NCI-H460 (cell line): ENCODE results near the gene TRIM46. TPM values are rescaled to one million over a fixed set of nuclear protein-coding genes. Genes with fewer than 3 reads are reported as not detected.
"Not testable (repeated sequence)": the region's sequence is repeated elsewhere in the genome, so short reads cannot be mapped to it uniquely, and the experiment has no call there.

Source experiments
- DNase-seq: peaks from one replicate; pipeline ENCODE4 v3.0.0-alpha.2; 2016; ENCODE audit warnings: low read depth; ENCODE audit errors: extremely low read depth
- total RNA-seq: library from RNA; depleted of rRNA; stranded (reverse); fragments of >200 nt; shearing (Covaris generic); gene quantifications from 2 replicates; pipeline ENCODE4 v1.2.3, GENCODE V29; 2014

Gene TRIM46
- total RNA-seq, 1 experiment from 2014 or later: 0.27 TPM

DNA sequence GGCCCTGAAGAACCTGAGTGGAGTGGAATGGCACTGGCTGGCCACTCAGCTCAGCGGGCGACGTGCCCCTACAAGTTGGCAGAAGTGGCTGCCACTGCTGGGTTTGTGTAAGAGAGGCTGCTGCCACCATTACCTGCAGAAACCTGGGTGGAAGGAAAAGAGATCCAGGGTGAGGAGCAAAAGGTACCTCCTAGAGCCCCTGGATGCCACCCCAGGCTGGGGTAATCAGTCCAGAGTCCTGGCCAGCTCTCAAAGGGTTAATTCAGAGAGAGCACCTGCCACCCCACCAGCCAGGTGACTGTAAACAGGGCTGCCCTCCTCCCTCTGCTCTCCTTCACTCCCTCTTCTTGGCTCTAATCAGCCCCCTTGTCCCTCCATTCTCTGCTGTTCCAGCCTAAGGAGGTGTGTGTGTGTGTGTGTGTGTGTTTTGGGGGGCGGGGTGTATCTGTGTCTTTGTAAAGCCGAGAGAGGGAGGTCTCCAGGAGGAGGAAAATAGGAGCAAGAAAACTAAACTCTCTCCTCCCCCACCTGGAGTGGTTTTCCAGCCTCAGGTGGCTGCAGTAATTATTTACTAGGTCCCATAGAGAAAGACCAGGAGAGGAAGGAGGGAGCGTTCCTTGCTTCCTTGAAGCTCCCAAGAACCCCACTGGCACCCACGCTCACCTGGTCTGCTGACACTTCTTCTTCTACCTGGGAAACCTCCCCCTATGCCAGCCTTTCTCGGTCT, 12.6 kb downstream of the TRIM46 start:
- DNase-seq: no peak

DNA sequence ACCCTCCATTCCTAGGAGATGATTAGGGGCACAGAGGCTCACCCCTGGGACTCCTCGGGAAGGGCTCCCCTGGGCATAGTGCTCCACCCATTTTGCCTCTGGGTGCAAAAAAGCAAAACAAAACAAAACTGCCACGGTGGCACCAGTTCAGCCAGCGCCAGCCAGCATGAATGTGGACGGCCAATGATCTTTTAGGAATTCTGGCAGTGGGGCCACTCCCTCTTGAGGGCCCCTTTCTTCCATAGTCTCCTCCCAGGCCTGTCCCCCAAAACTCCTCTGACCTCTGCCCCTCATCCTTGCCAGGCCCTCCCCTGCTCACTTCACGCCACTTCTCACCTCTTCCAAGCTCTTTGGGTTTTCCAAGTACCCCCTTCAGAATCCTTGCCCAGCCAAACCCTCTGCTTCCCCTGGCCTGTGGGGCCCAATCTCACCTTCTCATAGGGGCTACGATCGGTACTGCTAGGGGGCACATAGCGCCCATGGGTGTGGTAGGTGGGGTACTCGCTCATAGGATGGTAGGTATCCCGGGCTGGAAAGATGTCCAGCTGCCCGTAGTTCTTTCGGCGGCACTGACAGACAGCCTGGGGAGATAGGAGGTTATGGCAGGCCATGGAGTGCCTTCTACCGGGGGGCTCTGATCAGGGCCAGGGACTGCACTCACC, 13.3 kb downstream of the TRIM46 start:
- no peak for DNase-seq

GRCh38 chr1:155187456-155187891, 13.8 kb downstream of the TRIM46 start:
- DNase-seq: no peak

GRCh38 chr1:155188268-155188667, 14.6 kb downstream of the TRIM46 start:
- no peak for DNase-seq

DNA sequence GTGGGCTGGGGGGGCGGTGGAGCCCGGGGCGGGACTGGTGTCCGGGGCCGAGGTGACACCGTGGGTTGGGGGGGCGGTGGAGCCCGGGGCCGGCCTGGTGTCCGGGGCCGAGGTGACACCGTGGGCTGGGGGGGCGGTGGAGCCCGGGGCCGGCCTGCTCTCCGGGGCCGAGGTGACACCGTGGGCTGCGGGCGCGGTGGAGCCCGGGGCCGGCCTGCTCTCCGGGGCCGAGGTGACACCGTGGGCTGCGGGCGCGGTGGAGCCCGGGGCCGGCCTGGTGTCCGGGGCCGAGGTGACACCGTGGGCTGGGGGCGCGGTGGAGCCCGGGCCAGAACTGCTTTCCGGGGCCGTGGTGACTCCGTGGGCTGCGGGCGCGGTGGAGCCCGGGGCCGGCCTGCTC, 16.3 kb downstream of the TRIM46 start:
- DNase-seq: not testable (repeated sequence)

DNA sequence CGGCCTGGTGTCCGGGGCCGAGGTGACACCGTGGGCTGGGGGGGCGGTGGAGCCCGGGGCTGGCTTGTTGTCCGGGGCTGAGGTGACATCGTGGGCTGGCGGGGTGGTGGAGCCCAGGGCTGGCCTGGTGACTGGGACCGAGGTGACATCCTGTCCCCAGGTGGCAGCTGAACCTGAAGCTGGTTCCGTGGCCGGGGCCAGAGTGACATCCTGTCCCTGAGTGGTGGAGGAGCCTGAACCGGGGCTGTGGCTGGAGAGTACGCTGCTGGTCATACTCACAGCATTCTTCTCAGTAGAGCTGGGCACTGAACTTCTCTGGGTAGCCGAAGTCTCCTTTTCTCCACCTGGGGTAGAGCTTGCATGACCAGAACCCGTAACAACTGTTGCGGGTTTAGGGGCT, 18.3 kb downstream of the TRIM46 start:
- no peak for DNase-seq

DNA sequence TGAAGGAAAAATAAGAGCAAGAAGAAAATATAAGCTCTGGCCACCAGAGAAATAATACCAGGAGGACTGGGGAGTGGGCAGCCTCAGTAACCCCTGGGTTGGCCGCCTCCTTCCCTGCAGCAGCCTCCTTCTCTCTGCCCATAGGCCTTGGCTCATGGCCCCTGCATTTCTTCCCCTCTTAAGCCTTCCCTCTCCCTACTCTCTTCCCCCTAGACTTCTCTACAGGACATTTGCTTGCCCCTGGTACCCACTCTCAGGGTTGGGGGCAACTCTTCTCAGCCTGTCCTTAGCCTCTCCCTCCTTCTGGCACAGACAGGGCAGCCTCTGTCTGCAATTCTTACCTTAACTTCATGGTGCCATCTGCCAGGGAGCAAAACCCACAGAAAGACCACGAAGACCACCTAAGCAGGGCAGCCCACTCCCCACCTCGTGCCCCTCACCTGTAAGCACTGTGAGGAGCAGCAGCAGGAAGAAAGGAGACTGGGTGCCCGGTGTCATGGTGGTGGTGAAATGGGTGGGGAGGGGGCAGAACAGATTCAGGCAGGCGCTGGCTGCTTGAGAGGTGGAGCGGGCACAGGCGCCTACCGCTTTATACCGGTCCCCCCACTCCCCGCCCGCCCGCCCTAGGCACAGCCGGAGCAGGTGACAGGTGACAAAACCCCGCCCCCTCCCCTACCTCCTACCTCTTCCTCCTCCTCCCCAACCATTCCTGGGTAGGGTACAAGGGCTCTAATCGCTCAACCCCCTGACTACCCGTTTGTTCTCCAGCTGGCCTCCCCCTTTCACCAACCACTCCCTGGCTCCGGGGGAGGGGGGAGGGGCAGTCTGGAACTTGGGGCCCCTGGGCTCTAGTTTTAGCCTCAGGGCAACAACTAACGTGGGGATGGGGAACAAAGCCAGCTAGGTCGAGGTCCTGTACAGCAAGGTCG, 19.0 kb downstream of the TRIM46 start:
- DNase-seq: no peak

- DNase-seq: peak; percentile 91
Measured at GRCh38 chr1:155193275-155193990, 19.8 kb downstream of the TRIM46 start.

DNA sequence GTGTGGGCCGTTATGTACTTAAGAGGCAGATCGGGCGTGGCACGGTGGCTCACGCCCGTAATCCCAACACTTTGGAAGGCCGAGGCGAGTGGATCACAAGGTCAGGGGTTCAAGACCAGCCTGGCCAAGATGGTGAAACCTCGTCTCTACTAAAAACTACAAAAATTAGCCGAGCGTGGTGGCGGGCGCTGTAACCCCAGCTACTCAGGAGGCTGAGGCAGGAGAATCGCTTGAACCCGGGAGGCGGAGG, 20.3 kb downstream of the TRIM46 start:
- DNase-seq: not testable (repeated sequence)

DNA sequence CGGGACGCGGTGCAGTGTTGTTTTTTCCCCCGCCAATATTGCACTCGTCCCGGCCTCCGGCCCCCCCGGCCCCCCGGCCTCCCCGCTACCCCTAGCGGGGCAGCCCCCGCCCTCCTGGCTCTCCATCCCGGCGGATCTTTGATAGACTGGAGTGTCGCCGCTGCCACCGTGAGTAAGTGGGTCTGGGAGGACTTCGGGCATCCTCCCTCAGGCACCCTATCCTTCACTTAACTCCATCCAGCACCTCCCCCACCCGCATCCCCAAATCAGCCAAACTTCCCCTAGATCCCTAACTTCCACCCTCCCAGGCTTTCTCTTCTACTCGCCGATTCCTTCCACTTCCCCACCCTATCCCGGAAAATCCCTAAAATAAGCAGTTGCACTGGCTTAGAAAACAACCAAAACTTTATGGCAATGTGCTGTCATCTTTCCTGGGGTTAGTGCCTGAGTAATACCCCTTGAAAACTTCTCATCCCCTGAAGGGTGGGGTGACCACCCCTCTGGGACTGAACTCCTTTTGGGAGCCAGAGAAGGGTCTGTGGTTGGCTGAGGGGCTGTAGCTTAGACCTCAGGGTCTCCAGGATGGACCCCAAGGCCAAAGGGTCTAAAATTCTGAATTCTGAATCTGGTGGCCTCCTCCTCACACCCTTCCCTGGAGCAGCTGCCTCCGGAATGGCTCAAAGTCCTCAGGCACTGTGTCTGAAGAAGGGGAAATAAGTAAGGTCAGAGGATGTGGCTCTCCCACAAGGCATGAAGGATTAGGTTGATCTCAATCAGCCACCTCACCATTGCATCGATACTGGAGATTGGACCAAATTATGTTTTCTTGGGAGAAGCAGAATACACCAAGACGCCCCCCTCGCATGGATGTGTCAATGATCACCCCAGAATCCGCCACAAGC, 21.8 kb downstream of the TRIM46 start:
- no peak for DNase-seq

GRCh38 chr1:155196103-155196892, 22.6 kb downstream of the TRIM46 start:
- no peak for DNase-seq

- DNase-seq: no peak
Measured at GRCh38 chr1:155196893-155197638, 23.4 kb downstream of the TRIM46 start.

DNA sequence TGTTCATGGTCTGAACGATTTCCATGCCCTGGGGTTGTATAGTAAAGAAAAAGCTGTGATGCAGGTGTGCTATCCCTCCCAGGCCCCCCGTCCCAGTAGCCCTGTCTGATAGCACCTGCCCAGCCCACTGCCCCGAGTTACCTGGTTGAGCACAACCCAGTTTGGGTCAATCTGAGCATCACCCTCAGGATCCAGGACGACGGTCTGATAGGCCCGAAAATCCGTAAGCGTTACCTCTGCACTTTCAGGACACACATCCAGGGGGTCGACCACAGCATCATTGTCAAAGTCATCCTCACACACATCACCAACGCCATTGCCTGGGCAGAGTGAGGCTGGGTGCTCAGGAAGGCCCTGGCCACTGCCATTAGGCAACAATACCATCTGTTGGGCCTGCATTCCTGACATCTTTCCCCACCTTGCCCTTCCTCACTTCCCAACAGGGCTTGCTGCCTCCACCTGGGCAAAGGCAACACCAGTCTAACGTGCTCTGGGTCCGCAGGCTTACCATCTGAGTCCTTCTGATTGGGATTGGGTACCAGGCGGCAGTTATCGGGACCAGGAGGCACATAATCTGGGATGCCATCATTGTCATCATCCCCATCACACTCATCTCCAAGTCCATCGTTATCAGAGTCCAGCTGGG, 24.4 kb downstream of the TRIM46 start:
- DNase-seq: no peak

- no peak for DNase-seq
Measured at GRCh38 chr1:155198547-155198906, 24.9 kb downstream of the TRIM46 start.

- DNase-seq: no peak
Measured at GRCh38 chr1:155199792-155200191, 26.1 kb downstream of the TRIM46 start.

DNA sequence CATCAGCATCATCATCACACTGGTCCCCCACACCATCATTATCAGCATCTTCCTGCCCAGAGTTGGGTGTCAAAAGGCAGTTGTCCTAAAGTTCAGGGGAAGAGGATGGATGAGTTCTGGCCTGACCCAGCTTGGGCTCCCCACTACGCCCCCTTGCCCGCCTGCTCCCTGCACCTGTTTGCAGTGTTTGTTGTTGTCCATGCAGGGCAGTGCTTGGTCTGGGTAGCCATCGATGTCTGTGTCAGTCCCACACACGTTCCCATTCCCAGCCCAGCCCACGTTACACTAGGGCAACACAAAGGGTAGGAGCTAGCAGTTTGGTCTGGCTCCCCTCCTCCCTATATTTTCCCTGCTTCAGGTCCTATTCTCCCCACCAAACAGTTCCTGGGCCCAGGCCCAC, 27.3 kb downstream of the TRIM46 start:
- no peak for DNase-seq

DNA sequence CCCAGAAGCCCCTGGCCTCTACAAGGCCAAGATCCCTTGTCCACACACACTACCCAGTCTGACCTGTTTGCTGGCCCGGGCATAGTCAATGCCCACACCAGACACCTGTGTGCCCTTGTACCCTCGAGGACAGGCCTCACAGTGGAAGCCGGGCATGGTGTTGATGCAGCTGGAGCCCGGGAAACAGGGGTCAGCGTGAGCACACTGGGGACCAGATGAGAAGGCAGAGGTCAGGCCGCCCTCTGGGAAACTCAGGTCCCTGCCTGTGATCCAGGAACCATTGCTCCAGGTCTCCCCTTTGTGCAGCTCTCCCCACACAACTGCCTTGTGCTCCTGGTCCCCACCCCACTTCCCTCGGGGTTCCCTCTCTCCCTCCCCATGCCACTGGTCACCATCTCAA, 28.5 kb downstream of the TRIM46 start:
- no peak for DNase-seq
